ENCODE data around the gene EFHD2. TPM values are rescaled to one million over a fixed set of nuclear protein-coding genes. Genes with fewer than 3 reads are reported as not detected.
"Not testable (repeated sequence)": the region's sequence is repeated elsewhere in the genome, so short reads cannot be mapped to it uniquely, and the experiment has no call there.

The EFHD2 gene
- total RNA-seq, 1 donor from 2014 or later, result 64.3 TPM

- intact Hi-C loops (cut with DNase I), result no loop called here
- Histone ChIP-seq H3K27me3 (no peaks in the 10 kb centered on the region), H3K36me3 (no peaks in the 10 kb centered on the region), H3K9me3 (no peaks in the 10 kb centered on the region), H3K4me1 (peaks cover 14% of the 10 kb centered on the region), H3K27ac (no peak overlapping the region), H3K4me3 (no peak overlapping the region)
- peak; percentile 58 for ATAC-seq
- no peak for TF ChIP-seq CTCF (IDR thresholded peaks at IDR 0.05)
- no peak for DNase-seq
Observed at GRCh38 chr1:15465674-15466073, 56.0 kb downstream of the EFHD2 start.

- H3K36me3 ChIP-seq; H3K9me3 ChIP-seq; H3K27me3 ChIP-seq; intact Hi-C loops (cut with DNase I); H3K4me3 ChIP-seq; DNase-seq; H3K27ac ChIP-seq; ATAC-seq: not testable (repeated sequence)
- H3K4me1 ChIP-seq, result peaks cover 14% of the 10 kb centered on the region
Observed at GRCh38 chr1:15466955-15467625, 57.4 kb downstream of the EFHD2 start.

GRCh38 chr1:15468145-15468544 lies 58.5 kb downstream of the EFHD2 start:
- no peak for TF ChIP-seq CTCF (IDR thresholded peaks at IDR 0.05)
- Histone ChIP-seq H3K4me3 (no peak overlapping the region), H3K4me1 (peaks cover 14% of the 10 kb centered on the region), H3K9me3 (no peaks in the 10 kb centered on the region), H3K36me3 (no peaks in the 10 kb centered on the region), H3K27me3 (no peaks in the 10 kb centered on the region), H3K27ac (no peak overlapping the region)
- DNase-seq (no peak), ATAC-seq (no peak)
- intact Hi-C loops (cut with DNase I), result no loop called here

- no peak overlapping the region for H3K27ac ChIP-seq
- intact Hi-C loops (cut with DNase I), result no loop called here
- peaks cover 1% of the 10 kb centered on the region for H3K4me1 ChIP-seq
- DNase-seq (no peak), ATAC-seq (no peak)
- H3K9me3 ChIP-seq, result no peaks in the 10 kb centered on the region
- no peak overlapping the region for H3K4me3 ChIP-seq
- no peaks in the 10 kb centered on the region for H3K27me3 ChIP-seq
- no peak for TF ChIP-seq CTCF (IDR thresholded peaks at IDR 0.05)
- no peaks in the 10 kb centered on the region for H3K36me3 ChIP-seq
Observed at GRCh38 chr1:15469361-15469760, 59.7 kb downstream of the EFHD2 start.

GRCh38 chr1:15469821-15470448 lies 60.2 kb downstream of the EFHD2 start:
- DNase-seq; H3K9me3 ChIP-seq; H3K27me3 ChIP-seq; intact Hi-C loops (cut with DNase I); H3K4me3 ChIP-seq; H3K4me1 ChIP-seq; H3K36me3 ChIP-seq; ATAC-seq; H3K27ac ChIP-seq: not testable (repeated sequence)

- DNase-seq; ATAC-seq; H3K9me3 ChIP-seq; H3K4me3 ChIP-seq; H3K27ac ChIP-seq; H3K36me3 ChIP-seq; H3K27me3 ChIP-seq; intact Hi-C loops (cut with DNase I); H3K4me1 ChIP-seq: not testable (repeated sequence)
Observed at GRCh38 chr1:15471067-15471466, 61.4 kb downstream of the EFHD2 start.

- H3K4me1 ChIP-seq; H3K36me3 ChIP-seq; ATAC-seq; H3K27ac ChIP-seq; H3K27me3 ChIP-seq; H3K9me3 ChIP-seq; intact Hi-C loops (cut with DNase I); DNase-seq; H3K4me3 ChIP-seq: not testable (repeated sequence)
Observed at GRCh38 chr1:15471723-15472122, 62.0 kb downstream of the EFHD2 start.

Data from upper lobe of right lung (tissue), 1 donor.